Stomach (tissue), 4 donors: Measurements from ENCODE around the gene PXMP4.

Experiments used
- POLR2A ChIP-seq, 4 donors: fragments of 450-650 bp; IDR thresholded peaks; one replicate each; pipeline ENCODE4 v1.6.1; 2016; ENCODE audit warnings: antibody characterized with exemption in 4 of 4, control low read depth in 2 of 4, mild to moderate bottlenecking in 1 of 4, moderate library complexity in 1 of 4
- TF ChIP-seq, protein P1 (sequence below), 7 experiments: fragments of 450-650 bp in 4 of 7; fragments of 200-600 bp in 3 of 7; sonication (generic) in 3 of 7; IDR thresholded peaks; one replicate each; pipeline ENCODE4 v1.5.1; 2016 to 2019; ENCODE audit warnings: antibody characterized with exemption in 7 of 7, control low read depth in 2 of 7, mild to moderate bottlenecking in 1 of 7

DNA sequence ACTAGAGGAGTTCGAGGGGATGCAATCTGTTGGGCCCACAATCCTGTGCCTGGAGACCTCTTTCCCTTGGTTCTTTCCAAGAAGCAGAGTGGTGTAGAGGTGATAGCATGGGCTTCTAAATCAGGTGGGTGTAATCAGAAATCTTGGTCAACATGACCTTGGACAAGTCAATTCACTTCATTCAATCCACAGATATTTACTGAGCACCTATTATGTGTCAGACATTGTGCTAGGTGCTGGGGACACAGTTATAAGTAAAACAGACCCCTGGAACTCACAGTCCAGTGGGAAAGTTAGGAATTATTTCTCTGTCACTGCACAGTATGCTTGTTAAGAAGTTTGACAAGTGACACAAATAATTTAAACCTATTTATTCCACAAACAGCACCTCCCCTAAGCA lies 30.6 kb downstream of the PXMP4 start:
- no peak for TF ChIP-seq POLR2A (IDR thresholded peaks at IDR 0.05)
- TF ChIP-seq, protein P1, sequence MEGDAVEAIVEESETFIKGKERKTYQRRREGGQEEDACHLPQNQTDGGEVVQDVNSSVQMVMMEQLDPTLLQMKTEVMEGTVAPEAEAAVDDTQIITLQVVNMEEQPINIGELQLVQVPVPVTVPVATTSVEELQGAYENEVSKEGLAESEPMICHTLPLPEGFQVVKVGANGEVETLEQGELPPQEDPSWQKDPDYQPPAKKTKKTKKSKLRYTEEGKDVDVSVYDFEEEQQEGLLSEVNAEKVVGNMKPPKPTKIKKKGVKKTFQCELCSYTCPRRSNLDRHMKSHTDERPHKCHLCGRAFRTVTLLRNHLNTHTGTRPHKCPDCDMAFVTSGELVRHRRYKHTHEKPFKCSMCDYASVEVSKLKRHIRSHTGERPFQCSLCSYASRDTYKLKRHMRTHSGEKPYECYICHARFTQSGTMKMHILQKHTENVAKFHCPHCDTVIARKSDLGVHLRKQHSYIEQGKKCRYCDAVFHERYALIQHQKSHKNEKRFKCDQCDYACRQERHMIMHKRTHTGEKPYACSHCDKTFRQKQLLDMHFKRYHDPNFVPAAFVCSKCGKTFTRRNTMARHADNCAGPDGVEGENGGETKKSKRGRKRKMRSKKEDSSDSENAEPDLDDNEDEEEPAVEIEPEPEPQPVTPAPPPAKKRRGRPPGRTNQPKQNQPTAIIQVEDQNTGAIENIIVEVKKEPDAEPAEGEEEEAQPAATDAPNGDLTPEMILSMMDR (IDR thresholded peaks at IDR 0.05): no peak
